Measurements from ENCODE around the gene L2HGDH. TPM values are rescaled to one million over a fixed set of nuclear protein-coding genes. Genes with fewer than 3 reads are reported as not detected.

The L2HGDH gene
- total and polyA plus RNA-seq, 2 of the 4 experiments (the other 2 are of a cell fraction): 3.1 to 3.8 TPM

DNA sequence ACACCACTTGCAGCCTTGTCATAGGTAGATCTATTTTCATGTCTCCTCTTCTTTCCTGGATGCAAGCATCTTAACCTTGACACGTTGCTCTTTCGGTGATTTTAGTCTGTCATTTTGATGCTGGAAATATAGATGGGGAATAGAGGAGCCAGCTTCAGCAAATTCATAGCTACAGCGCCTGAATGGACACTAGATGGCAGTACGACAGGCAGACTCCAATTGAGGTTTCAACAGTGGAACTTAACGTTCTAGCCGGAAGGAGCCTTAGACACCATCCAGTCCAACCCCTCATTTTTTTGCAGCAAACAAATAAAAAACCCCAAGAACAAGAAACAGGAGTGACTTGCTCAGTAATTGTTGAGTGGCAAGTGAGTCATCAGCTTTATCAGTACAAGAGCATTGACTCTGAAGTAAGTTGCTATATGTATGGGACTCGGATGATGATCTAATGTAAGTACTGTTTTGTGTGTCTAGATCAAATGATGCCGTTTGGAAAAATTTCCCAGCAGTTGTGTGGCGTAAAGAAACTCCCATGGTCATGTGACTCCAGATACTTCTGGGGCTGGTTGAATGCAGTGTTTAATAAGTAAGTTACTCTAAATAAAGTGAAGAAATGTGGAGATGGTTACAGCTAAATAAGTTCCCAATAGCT lies 9.1 kb upstream of the L2HGDH start (continued):
- peak; percentile 85 for TF ChIP-seq FOS (IDR thresholded peaks at IDR 0.05; ENCODE audit: low read depth, low read length)
- TF ChIP-seq BHLHE40 (IDR thresholded peaks at IDR 0.05; ENCODE audit: low read depth, low read length): peak; percentile 56
- TF ChIP-seq RFX5 (IDR thresholded peaks at IDR 0.05; ENCODE audit: low read depth, low read length): no peak
- no peak for TF ChIP-seq POLR2A (IDR thresholded peaks at IDR 0.05; ENCODE audit: low read depth, low read length)

DNA sequence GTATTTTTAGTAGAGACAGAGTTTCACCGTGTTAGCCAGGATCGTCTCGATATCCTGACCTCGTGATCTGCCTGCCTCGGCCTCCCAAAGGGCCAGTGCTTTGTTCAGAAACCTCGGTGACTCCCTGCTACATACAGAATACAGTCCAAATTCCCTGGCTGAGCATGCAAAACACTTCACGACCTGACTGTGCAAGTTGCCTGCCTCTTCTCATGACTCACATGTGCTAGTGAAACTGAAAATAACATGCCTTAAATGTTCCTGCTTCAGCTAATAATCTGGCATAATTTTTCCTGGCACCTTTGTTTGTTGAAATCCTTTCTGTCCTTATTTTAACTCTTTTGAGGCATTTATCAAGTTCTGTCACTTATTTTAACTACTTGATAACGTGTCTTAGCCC lies 8.3 kb upstream of the L2HGDH start:
- ChIA-PET POLR2A (ENCODE audit: unreplicated experiment) (no interaction called here), CTCF (interaction anchor here (0.6 to 1.6 kb wide), 11 partner anchors 9 to 212 kb away, joined by 3 to 8 read pairs (median 4); partner anchors contain the start of gene MAP4K5)
- Histone ChIP-seq H4K20me1 (ENCODE audit: insufficient read depth, low read length) (no peaks in the 10 kb centered on the region; the same call in 1 of the 2 replicates), H3K56ac (ENCODE audit: extremely low read depth, insufficient read depth, low read length) (no peak overlapping the region), H3K23ac (ENCODE audit: low read depth, low read length) (no peak overlapping the region), H3K27ac (ENCODE audit: insufficient read depth, low read length) (peak overlapping the region; percentile 42; the same call in 1 of the 2 replicates), H3K79me1 (ENCODE audit: low read depth in 1 of 2, low read length in 2 of 2) (peaks cover 8 to 36% of the 10 kb centered on the region in 2 experiments), H2BK5ac (ENCODE audit: low read depth, low read length, poor library complexity, severe bottlenecking) (peak overlapping the region; percentile 68), H4K91ac (ENCODE audit: insufficient read depth, low read depth, low read length) (no peak overlapping the region), H3K14ac (replicated peaks; ENCODE audit: low read depth, low read length) (peak overlapping the region; percentile 51), H3K36me3 (ENCODE audit: control insufficient read depth, insufficient read depth, low read length) (peaks cover 2% of the 10 kb centered on the region), H3K9ac (ENCODE audit: low read depth, low read length) (no peak overlapping the region), H2AK5ac (ENCODE audit: low read depth, low read length) (no peak overlapping the region), H2AK9ac (replicated peaks; ENCODE audit: low read depth, low read length, poor library complexity) (no peak overlapping the region), H3K4ac (ENCODE audit: low read depth, low read length) (peak overlapping the region; percentile 52; the same call in 1 of the 2 replicates), H3K27me3 (ENCODE audit: control insufficient read depth, insufficient read depth, low read length) (no peaks in the 10 kb centered on the region), H2AFZ (replicated peaks; ENCODE audit: low read length, poor library complexity) (no peak overlapping the region), H3K9me3 (ENCODE audit: control insufficient read depth, insufficient read depth, low read length) (no peaks in the 10 kb centered on the region), H3K4me2 (ENCODE audit: low read depth, low read length) (peak overlapping the region; percentile 53; the same call in 1 of the 2 replicates), H2BK20ac (ENCODE audit: low read depth, low read length) (peak overlapping the region; percentile 29; the same call in 1 of the 2 replicates), H4K5ac (ENCODE audit: low read depth, low read length) (no peak overlapping the region), H3K4me1 (ENCODE audit: control insufficient read depth, insufficient read depth, low read length) (peaks cover 9% of the 10 kb centered on the region), H4K8ac (ENCODE audit: low read depth in 2 of 2, low read length in 2 of 2) (no peak overlapping the region; a peak in 1 of 4 replicates), H2BK15ac (ENCODE audit: low read depth, low read length) (no peak overlapping the region), H3K4me3 (ENCODE audit: insufficient read depth, low read depth, low read length) (no peak overlapping the region), H3K9me1 (ENCODE audit: insufficient read depth, low read length) (peaks cover 8% of the 10 kb centered on the region), H2BK120ac (ENCODE audit: low read depth, low read length) (peak overlapping the region; percentile 38), H3K18ac (ENCODE audit: low read depth, low read length) (no peak overlapping the region; the same call in 1 of the 2 replicates)
- intact Hi-C loops (cut with micrococcal nuclease) (loop anchor here (2.0 to 5.0 kb wide), 3 partner anchors 77 to 457 kb away; partner anchors contain the start of gene CDKL1), dilution Hi-C loops (cut with HindIII; ENCODE audit: low sequenced_read_pairs, unreplicated experiment) (no loop called here), in situ Hi-C loops (cut with MboI; ENCODE audit: low sequenced_read_pairs) (loop anchor here (5.0 kb wide), 1 partner anchor 207 kb away; no protein-coding TSS in a partner anchor)
- BruUV-seq (replicated peaks): no TSS peak
- WGBS, 2 experiments (ENCODE audit: extremely low coverage in 2 of 2, insufficient read length in 1 of 2): 51% methylated on average over 3 of the region's 8 CpGs; no CpG with 5 or more reads in 1 of the 2 experiments
- no peak for TF ChIP-seq MAZ (IDR thresholded peaks at IDR 0.05; ENCODE audit: borderline replicate concordance, low read depth, low read length)
- peak; percentile 52; the same call in 1 of the 2 replicates for TF ChIP-seq MAFK (IDR thresholded peaks at IDR 0.05; ENCODE audit: low read depth, low read length)
- DNase-seq: peak; percentile 82
- peak; percentile 41; the same call in 1 of the 2 replicates for ATAC-seq (ENCODE audit: low read depth)

All from IMR-90 (cell line).